KMS-11 (cell line): ENCODE measurements around the gene TFCP2L1.

Experiments used
- H2AFZ ChIP-seq: fragments of 200-600 bp; sonication (generic); 2 replicates; pipeline ENCODE4 v1.6.1; 2016; ENCODE audit warnings: antibody characterized with exemption, mixed run types, low read depth
- H3K27ac ChIP-seq: fragments of 200-600 bp; sonication (generic); 2 replicates; pipeline ENCODE4 v1.6.1; 2016; ENCODE audit warnings: mild to moderate bottlenecking, mixed run types
- H3K27me3 ChIP-seq: fragments of 200-600 bp; sonication (generic); 2 replicates; pipeline ENCODE4 v1.6.1; 2017; ENCODE audit warnings: mild to moderate bottlenecking, low read depth, mixed run types, moderate library complexity; ENCODE audit not compliant: insufficient read depth
- H3K36me3 ChIP-seq: fragments of 200-600 bp; sonication (generic); 2 replicates; pipeline ENCODE4 v1.6.1; 2017; ENCODE audit warnings: mild to moderate bottlenecking, mixed run types; ENCODE audit not compliant: insufficient read depth
- H3K4me1 ChIP-seq: fragments of 200-600 bp; sonication (generic); 2 replicates; pipeline ENCODE4 v1.6.1; 2016; ENCODE audit warnings: mild to moderate bottlenecking, low read depth, mixed run types; ENCODE audit not compliant: poor library complexity, severe bottlenecking
- H3K4me2 ChIP-seq: fragments of 200-600 bp; sonication (generic); 2 replicates; pipeline ENCODE4 v1.7.0; 2016; ENCODE audit warnings: mild to moderate bottlenecking, mixed run types
- H3K4me3 ChIP-seq: fragments of 200-600 bp; sonication (generic); IDR thresholded peaks from 2 replicates; pipeline ENCODE4 v1.6.1; 2017; ENCODE audit warnings: low read depth, low read length, mixed read lengths; ENCODE audit not compliant: insufficient read depth
- H3K79me2 ChIP-seq: fragments of 200-600 bp; sonication (generic); 2 replicates; pipeline ENCODE4 v1.6.1; 2016; ENCODE audit warnings: low read depth, mixed run types; ENCODE audit not compliant: insufficient read depth
- H3K9ac ChIP-seq: fragments of 200-600 bp; sonication (generic); 2 replicates; pipeline ENCODE4 v1.6.1; 2016; ENCODE audit warnings: mild to moderate bottlenecking, mixed run types
- H4K20me1 ChIP-seq: fragments of 200-600 bp; sonication (generic); 2 replicates; pipeline ENCODE4 v1.6.1; 2016; ENCODE audit warnings: mild to moderate bottlenecking, mixed run types; ENCODE audit not compliant: insufficient read depth
- CTCF ChIP-seq: fragments of 200-600 bp; sonication (generic); conservative IDR thresholded peaks from 2 replicates; pipeline ENCODE4 v1.6.1; 2017; ENCODE audit warnings: low read depth, mild to moderate bottlenecking, antibody characterized with exemption, low read length, moderate library complexity, mixed read lengths

The TFCP2L1 gene

GRCh38 chr2:121205321-121205942 is 79.6 kb downstream of the TFCP2L1 start:
- Histone ChIP-seq H3K4me2 (no peak overlapping the region), H3K36me3 (no peaks in the 10 kb centered on the region), H3K27ac (no peak overlapping the region), H3K4me3 (no peak overlapping the region), H3K9ac (no peak overlapping the region), H3K27me3 (no peaks in the 10 kb centered on the region), H4K20me1 (no peaks in the 10 kb centered on the region), H2AFZ (no peak overlapping the region), H3K4me1 (no peaks in the 10 kb centered on the region), H3K79me2 (no peaks in the 10 kb centered on the region)
- no peak for TF ChIP-seq CTCF

GRCh38 chr2:121203591-121204249 is 81.3 kb downstream of the TFCP2L1 start:
- Histone ChIP-seq H3K36me3 (no peaks in the 10 kb centered on the region), H4K20me1 (no peaks in the 10 kb centered on the region), H3K9ac (no peak overlapping the region), H3K27me3 (no peaks in the 10 kb centered on the region), H3K4me1 (no peaks in the 10 kb centered on the region), H3K4me2 (no peak overlapping the region), H3K4me3 (no peak overlapping the region), H2AFZ (no peak overlapping the region), H3K27ac (no peak overlapping the region), H3K79me2 (no peaks in the 10 kb centered on the region)
- TF ChIP-seq CTCF: no peak

GRCh38 chr2:121202541-121203310 is 82.3 kb downstream of the TFCP2L1 start:
- TF ChIP-seq CTCF: no peak
- H4K20me1 ChIP-seq: no peaks in the 10 kb centered on the region
- no peaks in the 10 kb centered on the region for H3K4me1 ChIP-seq
- no peak overlapping the region for H3K4me3 ChIP-seq
- H3K79me2 ChIP-seq: no peaks in the 10 kb centered on the region
- H3K9ac ChIP-seq: no peak overlapping the region
- H3K4me2 ChIP-seq: no peak overlapping the region
- no peaks in the 10 kb centered on the region for H3K36me3 ChIP-seq
- no peak overlapping the region for H3K27ac ChIP-seq
- H2AFZ ChIP-seq: no peak overlapping the region
- no peaks in the 10 kb centered on the region for H3K27me3 ChIP-seq

GRCh38 chr2:121201796-121202195 is 83.2 kb downstream of the TFCP2L1 start:
- H4K20me1 ChIP-seq: no peaks in the 10 kb centered on the region

More at GRCh38 chr2:121201796-121202195, 83.2 kb downstream of the TFCP2L1 start:
- Histone ChIP-seq H3K4me1 (no peaks in the 10 kb centered on the region), H3K36me3 (no peaks in the 10 kb centered on the region), H3K79me2 (no peaks in the 10 kb centered on the region), H2AFZ (no peak overlapping the region), H3K4me3 (no peak overlapping the region), H3K27me3 (no peaks in the 10 kb centered on the region), H3K4me2 (no peak overlapping the region), H3K9ac (no peak overlapping the region), H3K27ac (no peak overlapping the region)
- TF ChIP-seq CTCF: no peak
